SK-N-SH (cell line): ENCODE data around the gene ATP11A. TPM values are rescaled to one million over a fixed set of nuclear protein-coding genes. Genes with fewer than 3 reads are reported as not detected.

Experiments used
- CTCF ChIA-PET: fragments of 300-600, 350-600 bp; formaldehyde crosslinking; extraction: SDS; loops from one replicate; lab custom pipeline; 2021; lab: Yijun Ruan, JAX
- POLR2A ChIA-PET: fragments of 350-600 bp; sonication (Branson Sonifier 250); formaldehyde crosslinking; extraction: SDS; loops from one replicate; lab custom pipeline; 2020; ENCODE audit warnings: antibody characterized with exemption, inconsistent platforms; lab: Yijun Ruan, JAX
- DNase-seq: peaks from one replicate; pipeline ENCODE4 v3.0.0; 2012
- H2AFZ ChIP-seq: fragments of 200-600 bp; sonication (generic); 2 replicates; pipeline ENCODE4 v1.8.1; 2016; ENCODE audit warnings: antibody characterized with exemption, mild to moderate bottlenecking, low read depth
- H3F3A ChIP-seq: fragments of 200-600 bp; sonication (generic); replicated peaks from 2 replicates; pipeline ENCODE3; 2016; ENCODE audit warnings: antibody characterized with exemption, mild to moderate bottlenecking; ENCODE audit not compliant: insufficient read depth
- H3K27ac ChIP-seq, 2 experiments: fragments of 200-500 bp in 1 of 2; fragments of 200-600 bp in 1 of 2; sonication (Bioruptor generic) in 1 of 2; sonication (generic), shearing (Covaris generic) in 1 of 2; 2 replicates each; pipeline versions ENCODE4 v1.5.1 to v1.6.1; 2014 to 2016; ENCODE audit warnings: low read depth in 2 of 2, inconsistent platforms in 1 of 2, low read length in 1 of 2, mild to moderate bottlenecking in 1 of 2, mixed read lengths in 1 of 2
- H3K27me3 ChIP-seq: fragments of 200-600 bp; sonication (generic), shearing (Covaris generic); 2 replicates; pipeline ENCODE4 v1.6.1; 2016; ENCODE audit warnings: mixed run types; ENCODE audit not compliant: insufficient read depth
- H3K36me3 ChIP-seq, 2 experiments: fragments of 200-500 bp in 1 of 2; fragments of 200-600 bp in 1 of 2; sonication (Bioruptor generic) in 1 of 2; sonication (generic) in 1 of 2; replicated peaks in 1 of 2; 2 replicates each; pipeline versions ENCODE3 to v1.5.1; 2014 to 2016; ENCODE audit warnings: low read length in 1 of 2, mild to moderate bottlenecking in 1 of 2; ENCODE audit not compliant: insufficient read depth in 2 of 2, control insufficient read depth in 1 of 2
- H3K4me1 ChIP-seq, 2 experiments: fragments of 200-500 bp in 1 of 2; fragments of 200-600 bp in 1 of 2; sonication (Bioruptor generic) in 1 of 2; sonication (generic), shearing (Covaris generic) in 1 of 2; 2 replicates each; pipeline versions ENCODE4 v1.5.1 to v1.6.1; 2014 to 2016; ENCODE audit warnings: low read depth in 1 of 2, low read length in 1 of 2, mixed run types in 1 of 2; ENCODE audit not compliant: insufficient read depth in 2 of 2, control insufficient read depth in 1 of 2
- H3K4me2 ChIP-seq: fragments of 200-600 bp; sonication (generic), shearing (Covaris generic); 2 replicates; pipeline ENCODE4 v1.6.1; 2017; ENCODE audit warnings: mixed run types
- H3K4me3 ChIP-seq, 2 experiments: fragments of 200-500 bp in 1 of 2; fragments of 200-600 bp in 1 of 2; sonication (Bioruptor generic) in 1 of 2; sonication (generic), shearing (Covaris generic) in 1 of 2; 2 replicates each; pipeline versions ENCODE4 v1.5.1 to v1.8.1; 2014 to 2016; ENCODE audit warnings: low read depth in 2 of 2, inconsistent platforms in 1 of 2, low read length in 1 of 2, mild to moderate bottlenecking in 1 of 2, mixed read lengths in 1 of 2, moderate library complexity in 1 of 2
- H3K79me2 ChIP-seq: fragments of 200-600 bp; sonication (generic); 2 replicates; pipeline ENCODE4 v1.8.1; 2017; ENCODE audit warnings: mild to moderate bottlenecking; ENCODE audit not compliant: insufficient read depth
- H3K9ac ChIP-seq: fragments of 200-600 bp; sonication (generic); 2 replicates; pipeline ENCODE4 v1.6.1; 2017; ENCODE audit warnings: mixed run types
- H3K9me2 ChIP-seq: fragments of 200-600 bp; sonication (generic); 2 replicates; pipeline ENCODE4 v1.6.1; 2017; ENCODE audit warnings: mixed run types
- H3K9me3 ChIP-seq: fragments of 200-600 bp; sonication (generic); 2 replicates; pipeline ENCODE4 v1.6.1; 2017; ENCODE audit warnings: mixed run types, mild to moderate bottlenecking, moderate library complexity
- H4K20me1 ChIP-seq: fragments of 200-600 bp; sonication (generic); 2 replicates; pipeline ENCODE4 v1.6.1; 2017; ENCODE audit warnings: mild to moderate bottlenecking, mixed run types; ENCODE audit not compliant: insufficient read depth
- CHD2 ChIP-seq: fragments of 150-350 bp; IDR thresholded peaks from 2 replicates; pipeline ENCODE4 v1.6.1; 2018; ENCODE audit warnings: low read length; ENCODE audit not compliant: partially characterized antibody
- EP300 ChIP-seq, 2 experiments: IDR thresholded peaks; 2 replicates each; pipeline versions ENCODE4 v1.4.0 to v1.6.1; 2012; ENCODE audit warnings: borderline replicate concordance in 1 of 2, low read depth in 1 of 2, low read length in 1 of 2
- EZH2phosphoT487 ChIP-seq: fragments of 200-600 bp; sonication (generic); IDR thresholded peaks from 2 replicates; pipeline ENCODE4 v1.6.1; 2017; ENCODE audit warnings: low read depth, mixed run types, mild to moderate bottlenecking, antibody characterized with exemption, moderate library complexity, borderline replicate concordance
- FOSL2 ChIP-seq: IDR thresholded peaks from 2 replicates; pipeline ENCODE4 v1.4.0; 2012; ENCODE audit warnings: low read depth, mild to moderate bottlenecking, moderate library complexity, borderline replicate concordance
- FOXJ3 ChIP-seq: sonication (generic); formaldehyde crosslinking; IDR thresholded peaks from 2 replicates; pipeline ENCODE4 v1.5.1; 2020; ENCODE audit warnings: mild to moderate bottlenecking, missing genetic modification reagents
- GABPA ChIP-seq: IDR thresholded peaks from 2 replicates; pipeline ENCODE4 v1.4.0; 2012; ENCODE audit warnings: low read depth, mild to moderate bottlenecking
- GATA2 ChIP-seq: sonication (generic); formaldehyde crosslinking; IDR thresholded peaks from 2 replicates; pipeline ENCODE4 v1.5.0; 2020; ENCODE audit warnings: mild to moderate bottlenecking, missing genetic modification reagents
- MEF2A ChIP-seq: IDR thresholded peaks from 2 replicates; pipeline ENCODE4 v1.4.0; 2012; ENCODE audit warnings: low read depth, borderline replicate concordance
- MXI1 ChIP-seq: IDR thresholded peaks from 2 replicates; pipeline ENCODE4 v1.6.1; 2012; ENCODE audit warnings: mild to moderate bottlenecking, low read depth, low read length, improper control_type of control experiment
- NRF1 ChIP-seq: IDR thresholded peaks from 2 replicates; pipeline ENCODE4 v1.6.1; 2012; ENCODE audit warnings: low read depth, mild to moderate bottlenecking, low read length
- RCOR1 ChIP-seq: fragments of 150-350 bp; IDR thresholded peaks from 2 replicates; pipeline ENCODE4 v1.6.1; 2017; ENCODE audit warnings: antibody characterized with exemption, low read length
- RFX5 ChIP-seq: IDR thresholded peaks from 2 replicates; pipeline ENCODE4 v1.6.1; 2012; ENCODE audit warnings: mild to moderate bottlenecking, improper control_type of control experiment, low read length
- RXRA ChIP-seq: IDR thresholded peaks from 2 replicates; pipeline ENCODE4 v1.4.0; 2012; ENCODE audit warnings: low read depth, mild to moderate bottlenecking, borderline replicate concordance
- SMC3 ChIP-seq: IDR thresholded peaks from 2 replicates; pipeline ENCODE4 v1.6.1; 2012; ENCODE audit warnings: low read depth, low read length, improper control_type of control experiment
- TCF12 ChIP-seq: IDR thresholded peaks from 2 replicates; pipeline ENCODE4 v1.4.0; 2012
- YY1 ChIP-seq: IDR thresholded peaks from 2 replicates; pipeline ENCODE4 v1.4.0; 2012; ENCODE audit warnings: low read depth, mild to moderate bottlenecking
- WGBS: methylation state at CpG from one replicate; pipeline ENCODE4 v1.1.6; 2017; ENCODE audit warnings: low lambda C conversion rate; 5-methylcytosine and 5-hydroxymethylcytosine counted together
- polyA plus RNA-seq, 3 experiments: library from polyadenylated mRNA; depleted of rRNA; stranded (reverse); fragments of >200 nt; gene quantifications; 2 replicates each; pipeline ENCODE4 v1.2.3, GENCODE V29; 2012
- TF ChIP-seq, protein P1 (sequence below): fragments of 150-350 bp; IDR thresholded peaks from 2 replicates; pipeline ENCODE4 v1.6.1; 2016; ENCODE audit warnings: mild to moderate bottlenecking, low read depth, low read length
- TF ChIP-seq, protein P2 (sequence below): fragments of 150-350 bp; IDR thresholded peaks from 2 replicates; pipeline ENCODE4 v1.6.1; 2017; ENCODE audit warnings: antibody characterized with exemption, low read length, low read depth, borderline replicate concordance
- TF ChIP-seq, protein P3 (sequence below): IDR thresholded peaks from 2 replicates; pipeline ENCODE4 v1.4.0; 2012; ENCODE audit warnings: low read depth
- TF ChIP-seq, protein P4 (sequence below): IDR thresholded peaks from 2 replicates; pipeline ENCODE4 v1.6.1; 2012; ENCODE audit warnings: mild to moderate bottlenecking, low read depth, low read length, moderate library complexity
- TF ChIP-seq, protein P5 (sequence below): IDR thresholded peaks from 2 replicates; pipeline ENCODE4; 2012

Gene ATP11A
- polyA plus RNA-seq, 1 of the 3 experiments (the other 2 are of a cell fraction): 4.1 TPM

DNA sequence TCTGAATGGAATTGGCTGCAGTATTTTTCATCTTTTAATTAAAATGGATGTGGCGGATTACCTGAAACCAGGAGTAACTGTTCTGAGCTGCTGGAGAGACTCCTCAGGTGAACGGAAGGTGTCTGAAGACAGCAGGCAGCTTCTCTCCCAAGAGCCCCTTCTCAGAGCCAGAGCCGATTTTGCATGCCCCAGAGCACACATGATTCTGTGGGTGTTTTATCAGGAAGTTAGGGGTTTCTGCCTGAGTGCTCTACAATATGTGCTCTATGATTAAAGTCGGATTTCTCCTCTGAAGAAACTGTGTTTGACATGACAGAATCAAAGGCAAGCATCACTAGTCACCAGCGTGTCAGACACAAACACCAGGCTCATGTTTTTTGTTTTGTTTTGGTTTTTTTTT lies 218.5 kb downstream of the ATP11A start:
- CTCF ChIA-PET: no interaction called here
- WGBS: 57% methylated on average over 4 of the region's 5 CpGs

DNA sequence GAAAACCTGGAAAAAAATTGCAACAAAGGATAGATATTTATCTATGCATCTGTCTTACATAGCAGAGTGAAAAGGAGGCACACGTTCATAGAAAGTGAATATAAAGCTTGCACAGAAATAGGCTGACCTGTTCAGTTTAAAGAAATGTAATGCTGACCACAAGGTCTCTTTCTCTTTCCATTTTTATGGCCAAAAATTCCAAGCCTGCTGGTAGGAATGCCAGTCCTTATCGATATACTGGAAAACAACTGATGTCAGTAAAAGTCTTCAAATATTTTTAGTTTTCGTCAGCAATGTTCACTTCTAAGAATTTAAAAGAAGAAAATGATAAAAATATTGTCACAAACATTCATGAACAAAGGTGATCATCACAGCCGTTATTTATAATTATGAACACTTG lies 220.2 kb downstream of the ATP11A start:
- no peaks in the 10 kb centered on the region for H3K9me3 ChIP-seq
- H3K27me3 ChIP-seq: no peaks in the 10 kb centered on the region; the same call in 1 of the 2 replicates
- H3K27ac ChIP-seq: no peak overlapping the region
- no peak overlapping the region for H3K9ac ChIP-seq
- ChIA-PET CTCF (no interaction called here), POLR2A (no interaction called here)
- DNase-seq: no peak
- H2AFZ ChIP-seq: no peak overlapping the region
- no peak overlapping the region for H3K4me2 ChIP-seq
- H3K9me2 ChIP-seq: no peaks in the 10 kb centered on the region
- H3K4me3 ChIP-seq: no peak overlapping the region
- no peaks in the 10 kb centered on the region; a peak in 1 of 4 replicates for H3K4me1 ChIP-seq
- no peaks in the 10 kb centered on the region for H3F3A ChIP-seq
- H3K36me3 ChIP-seq: no peaks in the 10 kb centered on the region
- 43% methylated on average over 4 of the region's 4 CpGs for WGBS
- no peaks in the 10 kb centered on the region for H4K20me1 ChIP-seq
- no peaks in the 10 kb centered on the region for H3K79me2 ChIP-seq
- TF ChIP-seq, protein P1, sequence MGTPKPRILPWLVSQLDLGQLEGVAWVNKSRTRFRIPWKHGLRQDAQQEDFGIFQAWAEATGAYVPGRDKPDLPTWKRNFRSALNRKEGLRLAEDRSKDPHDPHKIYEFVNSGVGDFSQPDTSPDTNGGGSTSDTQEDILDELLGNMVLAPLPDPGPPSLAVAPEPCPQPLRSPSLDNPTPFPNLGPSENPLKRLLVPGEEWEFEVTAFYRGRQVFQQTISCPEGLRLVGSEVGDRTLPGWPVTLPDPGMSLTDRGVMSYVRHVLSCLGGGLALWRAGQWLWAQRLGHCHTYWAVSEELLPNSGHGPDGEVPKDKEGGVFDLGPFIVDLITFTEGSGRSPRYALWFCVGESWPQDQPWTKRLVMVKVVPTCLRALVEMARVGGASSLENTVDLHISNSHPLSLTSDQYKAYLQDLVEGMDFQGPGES: no peak
- TF ChIP-seq YY1 (no peak), MXI1 (no peak), EP300 (IDR thresholded peaks at IDR 0.05; ENCODE audit: borderline replicate concordance in 1 of 2, low read depth in 1 of 2, low read length in 1 of 2) (no peak), GABPA (no peak), RCOR1 (no peak), CHD2 (no peak), GATA2 (CRISPR knock-in tag) (no peak), FOSL2 (no peak), TCF12 (no peak), SMC3 (no peak)
- TF ChIP-seq, protein P2, sequence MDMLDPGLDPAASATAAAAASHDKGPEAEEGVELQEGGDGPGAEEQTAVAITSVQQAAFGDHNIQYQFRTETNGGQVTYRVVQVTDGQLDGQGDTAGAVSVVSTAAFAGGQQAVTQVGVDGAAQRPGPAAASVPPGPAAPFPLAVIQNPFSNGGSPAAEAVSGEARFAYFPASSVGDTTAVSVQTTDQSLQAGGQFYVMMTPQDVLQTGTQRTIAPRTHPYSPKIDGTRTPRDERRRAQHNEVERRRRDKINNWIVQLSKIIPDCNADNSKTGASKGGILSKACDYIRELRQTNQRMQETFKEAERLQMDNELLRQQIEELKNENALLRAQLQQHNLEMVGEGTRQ: no peak
- TF ChIP-seq, protein P3, sequence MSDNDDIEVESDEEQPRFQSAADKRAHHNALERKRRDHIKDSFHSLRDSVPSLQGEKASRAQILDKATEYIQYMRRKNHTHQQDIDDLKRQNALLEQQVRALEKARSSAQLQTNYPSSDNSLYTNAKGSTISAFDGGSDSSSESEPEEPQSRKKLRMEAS: no peak
- TF ChIP-seq, protein P4, sequence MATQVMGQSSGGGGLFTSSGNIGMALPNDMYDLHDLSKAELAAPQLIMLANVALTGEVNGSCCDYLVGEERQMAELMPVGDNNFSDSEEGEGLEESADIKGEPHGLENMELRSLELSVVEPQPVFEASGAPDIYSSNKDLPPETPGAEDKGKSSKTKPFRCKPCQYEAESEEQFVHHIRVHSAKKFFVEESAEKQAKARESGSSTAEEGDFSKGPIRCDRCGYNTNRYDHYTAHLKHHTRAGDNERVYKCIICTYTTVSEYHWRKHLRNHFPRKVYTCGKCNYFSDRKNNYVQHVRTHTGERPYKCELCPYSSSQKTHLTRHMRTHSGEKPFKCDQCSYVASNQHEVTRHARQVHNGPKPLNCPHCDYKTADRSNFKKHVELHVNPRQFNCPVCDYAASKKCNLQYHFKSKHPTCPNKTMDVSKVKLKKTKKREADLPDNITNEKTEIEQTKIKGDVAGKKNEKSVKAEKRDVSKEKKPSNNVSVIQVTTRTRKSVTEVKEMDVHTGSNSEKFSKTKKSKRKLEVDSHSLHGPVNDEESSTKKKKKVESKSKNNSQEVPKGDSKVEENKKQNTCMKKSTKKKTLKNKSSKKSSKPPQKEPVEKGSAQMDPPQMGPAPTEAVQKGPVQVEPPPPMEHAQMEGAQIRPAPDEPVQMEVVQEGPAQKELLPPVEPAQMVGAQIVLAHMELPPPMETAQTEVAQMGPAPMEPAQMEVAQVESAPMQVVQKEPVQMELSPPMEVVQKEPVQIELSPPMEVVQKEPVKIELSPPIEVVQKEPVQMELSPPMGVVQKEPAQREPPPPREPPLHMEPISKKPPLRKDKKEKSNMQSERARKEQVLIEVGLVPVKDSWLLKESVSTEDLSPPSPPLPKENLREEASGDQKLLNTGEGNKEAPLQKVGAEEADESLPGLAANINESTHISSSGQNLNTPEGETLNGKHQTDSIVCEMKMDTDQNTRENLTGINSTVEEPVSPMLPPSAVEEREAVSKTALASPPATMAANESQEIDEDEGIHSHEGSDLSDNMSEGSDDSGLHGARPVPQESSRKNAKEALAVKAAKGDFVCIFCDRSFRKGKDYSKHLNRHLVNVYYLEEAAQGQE: no peak

More for the DNA sequence above, 218.5 kb downstream of the ATP11A start:
- H3K4me2 ChIP-seq: no peak overlapping the region
- no peak for TF ChIP-seq MEF2A
- no peak for TF ChIP-seq FOXJ3 (CRISPR knock-in tag)
- TF ChIP-seq MXI1: no peak
- no peak for TF ChIP-seq RXRA
- TF ChIP-seq, protein P5, sequence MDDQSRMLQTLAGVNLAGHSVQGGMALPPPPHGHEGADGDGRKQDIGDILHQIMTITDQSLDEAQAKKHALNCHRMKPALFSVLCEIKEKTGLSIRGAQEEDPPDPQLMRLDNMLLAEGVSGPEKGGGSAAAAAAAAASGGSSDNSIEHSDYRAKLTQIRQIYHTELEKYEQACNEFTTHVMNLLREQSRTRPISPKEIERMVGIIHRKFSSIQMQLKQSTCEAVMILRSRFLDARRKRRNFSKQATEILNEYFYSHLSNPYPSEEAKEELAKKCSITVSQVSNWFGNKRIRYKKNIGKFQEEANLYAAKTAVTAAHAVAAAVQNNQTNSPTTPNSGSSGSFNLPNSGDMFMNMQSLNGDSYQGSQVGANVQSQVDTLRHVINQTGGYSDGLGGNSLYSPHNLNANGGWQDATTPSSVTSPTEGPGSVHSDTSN: no peak
- TF ChIP-seq RFX5: no peak
- TF ChIP-seq GABPA: no peak
- no peak for TF ChIP-seq NRF1
- TF ChIP-seq, protein P2: no peak
- TF ChIP-seq CHD2: no peak
- no peak for TF ChIP-seq FOSL2
- no peak for TF ChIP-seq YY1
- TF ChIP-seq EZH2phosphoT487: no peak
- TF ChIP-seq, all 33 proteins: peak for 0
- H3K9me3 ChIP-seq: no peaks in the 10 kb centered on the region
- H3K79me2 ChIP-seq: no peaks in the 10 kb centered on the region
- POLR2A ChIA-PET: no interaction called here
- H3K36me3 ChIP-seq: no peaks in the 10 kb centered on the region
- no peak overlapping the region for H3K9ac ChIP-seq
- DNase-seq: no peak
- no peak overlapping the region for H3K27ac ChIP-seq
- H3K4me3 ChIP-seq: no peak overlapping the region
- H3K4me1 ChIP-seq: peaks cover 0 to 5% of the 10 kb centered on the region in 2 experiments; a peak in 1 of 4 replicates
- H4K20me1 ChIP-seq: no peaks in the 10 kb centered on the region
- H3F3A ChIP-seq: no peaks in the 10 kb centered on the region
- H3K9me2 ChIP-seq: no peaks in the 10 kb centered on the region
- no peak overlapping the region for H2AFZ ChIP-seq
- no peaks in the 10 kb centered on the region; the same call in 1 of the 2 replicates for H3K27me3 ChIP-seq
